Gastroesophageal sphincter (tissue), 4 donors: ENCODE measurements around the gene MFNG. TPM values are rescaled to one million over a fixed set of nuclear protein-coding genes. Genes with fewer than 3 reads are reported as not detected.

Experiments used
- ATAC-seq: fragments of 150-250 bp; one replicate; pipeline ENCODE4 v1.9.1; 2016; ENCODE audit warnings: mild to moderate bottlenecking, moderate library complexity
- H3K27ac ChIP-seq, 4 donors: fragments of 200-600 bp; sonication (generic) in 3 of 4; 1 replicate in 3 of 4; 2 replicates in 1 of 4; pipeline ENCODE4 v1.5.1; 2016 to 2019
- H3K27me3 ChIP-seq: fragments of 200-600 bp; sonication (generic); one replicate; pipeline ENCODE4 v1.5.1; 2019
- H3K36me3 ChIP-seq, 2 donors: fragments of 200-600 bp; sonication (generic); one replicate each; pipeline ENCODE4 v1.5.1; 2019; ENCODE audit warnings: control low read depth in 1 of 2
- H3K4me1 ChIP-seq, 3 donors: fragments of 200-600 bp; sonication (generic); 1 replicate in 2 of 3; 2 replicates in 1 of 3; pipeline ENCODE4 v1.5.1; 2016 to 2019; ENCODE audit warnings: control low read depth in 2 of 3
- H3K4me3 ChIP-seq, 2 donors: fragments of 200-600 bp; sonication (generic); one replicate each; pipeline ENCODE4 v1.5.1; 2019; ENCODE audit warnings: mild to moderate bottlenecking in 1 of 2, moderate library complexity in 1 of 2
- H3K9me3 ChIP-seq, 3 donors: fragments of 200-600 bp; sonication (generic); one replicate each; pipeline ENCODE4 v1.5.1; 2017 to 2019; ENCODE audit warnings: control low read depth in 2 of 3
- CTCF ChIP-seq, 4 experiments: fragments of 200-600 bp in 2 of 4; fragments of 450-650 bp in 2 of 4; sonication (generic) in 1 of 4; IDR thresholded peaks; one replicate each; pipeline ENCODE4 v1.5.1; 2017 to 2019; ENCODE audit warnings: antibody characterized with exemption in 4 of 4, mild to moderate bottlenecking in 2 of 4, moderate library complexity in 2 of 4
- EP300 ChIP-seq: sonication (generic); formaldehyde crosslinking; IDR thresholded peaks from one replicate; pipeline ENCODE4 v1.6.1; 2017; ENCODE audit warnings: antibody characterized with exemption, mild to moderate bottlenecking
- POLR2A ChIP-seq, 2 donors: fragments of 450-650 bp; IDR thresholded peaks; one replicate each; pipeline ENCODE4 v1.6.1; 2017; ENCODE audit warnings: antibody characterized with exemption in 2 of 2, mild to moderate bottlenecking in 2 of 2, moderate library complexity in 1 of 2
- POLR2AphosphoS5 ChIP-seq: sonication (generic); formaldehyde crosslinking; IDR thresholded peaks from one replicate; pipeline ENCODE4 v1.6.1; 2017; ENCODE audit warnings: antibody characterized with exemption
- WGBS, 2 donors: methylation state at CpG; one replicate each; pipeline ENCODE4 v1.1.5; 2018; ENCODE audit warnings: low coverage in 1 of 2; 5-methylcytosine and 5-hydroxymethylcytosine counted together
- total RNA-seq, 4 donors: library from RNA; depleted of rRNA; stranded (reverse); fragments of >200 nt; gene quantifications; one replicate each; pipeline ENCODE4 v1.1.0, GENCODE V29; 2016

The MFNG gene
- total RNA-seq, 4 donors from 2014 or later, result 6.4 to 14.6 (median 12.1) TPM

GRCh38 chr22:37421468-37421877 lies 64.7 kb downstream of the MFNG start:
- Histone ChIP-seq H3K27me3 (peaks cover 99% of the 10 kb centered on the region), H3K27ac (no peak overlapping the region), H3K36me3 (no peaks in the 10 kb centered on the region), H3K4me3 (no peak overlapping the region), H3K9me3 (no peaks in the 10 kb centered on the region), H3K4me1 (peaks cover 0 to 16% (median 3%) of the 10 kb centered on the region in 3 donors)
- 76% methylated on average over 5 of the region's 9 CpGs; no CpG with 5 or more reads in 1 of the 2 donors for WGBS, 2 donors
- no peak for TF ChIP-seq POLR2AphosphoS5
- no peak for TF ChIP-seq POLR2A (IDR thresholded peaks at IDR 0.05)
- TF ChIP-seq EP300, result no peak
- no peak for TF ChIP-seq CTCF (IDR thresholded peaks at IDR 0.05)
- ATAC-seq, result no peak

GRCh38 chr22:37420686-37421467 lies 65.3 kb downstream of the MFNG start:
- 23 to 26% methylated on average over 7 to 11 of the region's 18 CpGs for WGBS, 2 donors
- H3K4me3 ChIP-seq, result peak overlapping the region in 1 of 2 donors; percentile 35
- H3K9me3 ChIP-seq, result no peaks in the 10 kb centered on the region
- peaks cover 0 to 16% (median 3%) of the 10 kb centered on the region in 3 donors for H3K4me1 ChIP-seq
- TF ChIP-seq POLR2AphosphoS5, result no peak
- TF ChIP-seq CTCF (IDR thresholded peaks at IDR 0.05), result no peak
- no peak for TF ChIP-seq POLR2A (IDR thresholded peaks at IDR 0.05)
- TF ChIP-seq EP300, result no peak
- no peak overlapping the region for H3K27ac ChIP-seq
- peaks cover 99% of the 10 kb centered on the region for H3K27me3 ChIP-seq
- H3K36me3 ChIP-seq, result no peaks in the 10 kb centered on the region
- ATAC-seq, result peak; percentile 24

DNA sequence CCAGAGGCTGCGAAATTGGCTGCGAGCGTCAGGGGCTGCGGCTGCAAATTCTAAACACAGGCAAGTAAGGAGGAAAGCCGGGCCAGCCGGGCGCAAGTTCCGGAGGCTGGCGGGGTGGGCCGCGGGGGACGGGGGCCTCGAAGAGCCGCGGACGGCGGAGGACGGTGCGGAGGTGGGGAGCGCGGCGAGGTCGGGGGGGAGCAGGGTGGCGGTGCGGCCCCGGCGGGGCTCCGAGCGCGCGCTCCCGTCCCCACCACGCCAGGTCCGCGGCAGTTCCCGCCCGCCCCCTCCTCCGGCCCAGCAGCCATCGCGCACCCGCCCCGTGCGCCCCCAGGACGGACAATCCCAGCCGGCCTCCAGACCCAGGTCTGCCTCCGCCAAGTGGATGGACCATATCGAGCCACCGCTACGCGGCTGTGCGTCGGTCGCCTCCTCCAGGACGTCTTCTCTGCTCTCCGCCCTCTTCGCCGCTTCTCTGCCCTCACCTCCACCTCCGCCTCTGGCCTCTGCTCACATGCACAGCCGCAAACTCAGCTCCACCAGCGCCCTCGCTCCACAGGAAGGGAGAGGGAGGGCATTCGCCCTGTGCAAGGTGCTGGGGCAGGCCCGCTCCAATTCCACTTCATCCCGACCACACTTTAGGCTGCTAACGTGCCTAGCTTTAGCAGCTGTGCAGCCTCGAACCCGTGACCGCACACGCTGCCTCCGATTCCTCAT lies 66.1 kb downstream of the MFNG start:
- ATAC-seq, result no peak
- Histone ChIP-seq H3K4me3 (peak overlapping the region in 1 of 2 donors; percentile 35), H3K9me3 (no peaks in the 10 kb centered on the region), H3K27ac (no peak overlapping the region), H3K27me3 (peaks cover 99% of the 10 kb centered on the region), H3K36me3 (no peaks in the 10 kb centered on the region), H3K4me1 (peaks cover 0 to 16% (median 3%) of the 10 kb centered on the region in 3 donors)
- no peak for TF ChIP-seq EP300
- TF ChIP-seq CTCF (IDR thresholded peaks at IDR 0.05), result no peak
- no peak for TF ChIP-seq POLR2AphosphoS5
- no peak for TF ChIP-seq POLR2A (IDR thresholded peaks at IDR 0.05)
- no CpG with 5 or more reads among the region's 70 CpGs for WGBS, 2 donors

- H3K27ac ChIP-seq, result no peak overlapping the region
- 8% methylated on average over 16 of the region's 43 CpGs; no CpG with 5 or more reads in 1 of the 2 donors for WGBS, 2 donors
- H3K4me1 ChIP-seq, result peaks cover 0 to 16% (median 3%) of the 10 kb centered on the region in 3 donors
- H3K36me3 ChIP-seq, result no peaks in the 10 kb centered on the region
- H3K27me3 ChIP-seq, result peaks cover 99% of the 10 kb centered on the region
- no peaks in the 10 kb centered on the region for H3K9me3 ChIP-seq
- ATAC-seq, result no peak
- peak overlapping the region in 1 of 2 donors; percentile 35 for H3K4me3 ChIP-seq
- no peak for TF ChIP-seq POLR2AphosphoS5
- no peak for TF ChIP-seq EP300
- no peak for TF ChIP-seq POLR2A (IDR thresholded peaks at IDR 0.05)
- no peak for TF ChIP-seq CTCF (IDR thresholded peaks at IDR 0.05)
Observed at GRCh38 chr22:37419370-37419968, 66.7 kb downstream of the MFNG start.

Other genes with a start within 250 kb of the MFNG start
- gene RAC2, start 242.1 kb downstream of the MFNG start, total RNA-seq, result 10 to 100 TPM in 1 of 4 donors, 1 to 10 TPM in 3; 2.0 to 11.3 (median 6.4) TPM
- gene CYTH4, start 203.9 kb downstream of the MFNG start, total RNA-seq, result 10 to 100 TPM in 2 of 4 donors, 1 to 10 TPM in 2; 4.2 to 21.3 (median 9.3) TPM
- gene ELFN2, start 58.9 kb downstream of the MFNG start, total RNA-seq, result under 1 TPM in 3 of 4 donors, not detected in 1; under 0.01 to 0.19 (median 0.16) TPM
- gene CARD10, start 33.0 kb upstream of the MFNG start, total RNA-seq, result 10 to 100 TPM in 2 of 4 donors, 1 to 10 TPM in 2; 4.0 to 14.0 (median 9.9) TPM
- gene CDC42EP1, start 74.1 kb upstream of the MFNG start, total RNA-seq, result 10 to 100 TPM; 19.0 to 37.7 (median 27.4) TPM
- gene LGALS2, start 93.7 kb upstream of the MFNG start, total RNA-seq, result not detected
- gene GGA1, start 122.5 kb upstream of the MFNG start, total RNA-seq, result 10 to 100 TPM; 37.8 to 46.5 (median 39.1) TPM
- gene SH3BP1, start 153.3 kb upstream of the MFNG start, total RNA-seq, result 1 to 10 TPM; 2.9 to 4.9 (median 3.2) TPM
- gene PDXP, start 172.3 kb upstream of the MFNG start, total RNA-seq, result 10 to 100 TPM in 3 of 4 donors, 1 to 10 TPM in 1; 9.2 to 19.3 (median 17.2) TPM
- 1,000 to 10,000 TPM in 3 of 4 donors, 100 to 1,000 TPM in 1; 747 to 1,092 (median 1,059) TPM for gene LGALS1, start 189.3 kb upstream of the MFNG start, total RNA-seq
- gene NOL12, start 200.0 kb upstream of the MFNG start, total RNA-seq, result 10 to 100 TPM; 16.3 to 29.1 (median 20.2) TPM
- 100 to 1,000 TPM; 128 to 234 (median 137) TPM for gene TRIOBP, start 210.7 kb upstream of the MFNG start, total RNA-seq